Muscle layer of colon (tissue), 2 donors: ENCODE data around the gene CKMT1A.
"Not testable (repeated sequence)": the region's sequence is repeated elsewhere in the genome, so short reads cannot be mapped to it uniquely, and the experiment has no call there.

Source experiments
- H3K27ac ChIP-seq: one replicate; pipeline ENCODE4 v1.7.0; 2013; ENCODE audit warnings: low read depth, mild to moderate bottlenecking, low read length, moderate library complexity
- H3K27me3 ChIP-seq, 2 donors: one replicate each; pipeline ENCODE4 v1.7.0; 2013; ENCODE audit warnings: low read length in 2 of 2, mild to moderate bottlenecking in 2 of 2; ENCODE audit not compliant: insufficient read depth in 2 of 2, control insufficient read depth in 1 of 2
- H3K36me3 ChIP-seq: one replicate; pipeline ENCODE4 v1.7.0; 2013; ENCODE audit warnings: mild to moderate bottlenecking, low read length; ENCODE audit not compliant: insufficient read depth
- H3K4me1 ChIP-seq: one replicate; pipeline ENCODE4 v1.7.0; 2013; ENCODE audit warnings: mild to moderate bottlenecking, low read length; ENCODE audit not compliant: insufficient read depth
- H3K4me3 ChIP-seq, 2 donors: one replicate each; pipeline ENCODE4 v1.7.0; 2013; ENCODE audit warnings: low read length in 2 of 2, low read depth in 1 of 2, mild to moderate bottlenecking in 1 of 2, moderate library complexity in 1 of 2
- H3K9ac ChIP-seq: one replicate; pipeline ENCODE4 v1.7.0; 2013; ENCODE audit warnings: low read length
- H3K9me3 ChIP-seq: one replicate; pipeline ENCODE4 v1.7.0; 2013; ENCODE audit warnings: mild to moderate bottlenecking, low read length
- donor health status: abdominal sarcoma.
- donor health status: Adenocarcinoma of cecum.

The CKMT1A gene

GRCh38 chr15:43702701-43703424 is 9.2 kb downstream of the CKMT1A start:
- no peak overlapping the region for H3K27ac ChIP-seq
- no peaks in the 10 kb centered on the region for H3K9me3 ChIP-seq
- no peaks in the 10 kb centered on the region for H3K27me3 ChIP-seq
- no peaks in the 10 kb centered on the region for H3K4me1 ChIP-seq
- H3K36me3 ChIP-seq, result no peaks in the 10 kb centered on the region
- H3K9ac ChIP-seq, result no peak overlapping the region
- no peak overlapping the region for H3K4me3 ChIP-seq

GRCh38 chr15:43710431-43711131 is 16.9 kb downstream of the CKMT1A start:
- not testable (repeated sequence) for H3K27me3 ChIP-seq, H3K27ac ChIP-seq, H3K4me1 ChIP-seq, H3K36me3 ChIP-seq, H3K9ac ChIP-seq, H3K9me3 ChIP-seq, H3K4me3 ChIP-seq

GRCh38 chr15:43723151-43723550 is 29.5 kb downstream of the CKMT1A start:
- no peaks in the 10 kb centered on the region for H3K27me3 ChIP-seq
- no peak overlapping the region for H3K27ac ChIP-seq
- H3K4me1 ChIP-seq, result no peaks in the 10 kb centered on the region
- no peak overlapping the region for H3K4me3 ChIP-seq
- H3K9me3 ChIP-seq, result no peaks in the 10 kb centered on the region
- no peaks in the 10 kb centered on the region for H3K36me3 ChIP-seq
- no peak overlapping the region for H3K9ac ChIP-seq

- not testable (repeated sequence) for H3K9me3 ChIP-seq, H3K27me3 ChIP-seq, H3K9ac ChIP-seq, H3K4me3 ChIP-seq, H3K27ac ChIP-seq, H3K36me3 ChIP-seq, H3K4me1 ChIP-seq
Observed at GRCh38 chr15:43726306-43726705, 32.6 kb downstream of the CKMT1A start.

GRCh38 chr15:43728053-43728725 is 34.5 kb downstream of the CKMT1A start:
- not testable (repeated sequence) for H3K36me3 ChIP-seq, H3K4me1 ChIP-seq, H3K27ac ChIP-seq, H3K27me3 ChIP-seq, H3K9me3 ChIP-seq, H3K9ac ChIP-seq, H3K4me3 ChIP-seq

GRCh38 chr15:43735416-43735815 is 41.8 kb downstream of the CKMT1A start:
- Histone ChIP-seq H3K36me3 (no peaks in the 10 kb centered on the region), H3K4me3 (no peak overlapping the region), H3K4me1 (no peaks in the 10 kb centered on the region), H3K9me3 (no peaks in the 10 kb centered on the region), H3K27me3 (no peaks in the 10 kb centered on the region), H3K27ac (no peak overlapping the region), H3K9ac (no peak overlapping the region)

GRCh38 chr15:43746245-43746902 is 52.7 kb downstream of the CKMT1A start, which contains the start of gene PDIA3:
PDIA3 (plus strand) TSS chr15:43746438; CDS start chr15:43746540, 102 bp downstream.
- not testable (repeated sequence) for H3K9me3 ChIP-seq, H3K27me3 ChIP-seq, H3K36me3 ChIP-seq
- H3K9ac ChIP-seq, result peak within 1 kb of the TSS; percentile 69
- peak within 1 kb of the TSS; percentile 80 to 82 for H3K4me3 ChIP-seq
- peak within 1 kb of the TSS; percentile 93 for H3K27ac ChIP-seq
- H3K4me1 ChIP-seq, result peaks cover 16% of the 10 kb centered on the region

- peak overlapping the region; percentile 93 for H3K27ac ChIP-seq
- H3K4me3 ChIP-seq, result peak overlapping the region; percentile 80 to 82
- H3K9ac ChIP-seq, result peak overlapping the region; percentile 69
- not testable (repeated sequence) for H3K27me3 ChIP-seq, H3K36me3 ChIP-seq, H3K9me3 ChIP-seq
- peaks cover 19% of the 10 kb centered on the region for H3K4me1 ChIP-seq
Observed at GRCh38 chr15:43746903-43747309, 53.2 kb downstream of the CKMT1A start.

GRCh38 chr15:43748376-43748775 is 54.7 kb downstream of the CKMT1A start:
- Histone ChIP-seq H3K4me1 (peaks cover 19% of the 10 kb centered on the region), H3K9me3 (no peaks in the 10 kb centered on the region), H3K4me3 (no peak overlapping the region), H3K27ac (no peak overlapping the region), H3K36me3 (peaks cover 3% of the 10 kb centered on the region), H3K9ac (no peak overlapping the region), H3K27me3 (no peaks in the 10 kb centered on the region)
